HepG2 (cell line): ENCODE data around the gene CD320. TPM values are rescaled to one million over a fixed set of nuclear protein-coding genes. Genes with fewer than 3 reads are reported as not detected.
A peak's percentile ranks its signal among the peaks of the same experiment; 100 is the strongest.

Experiments
- HOXA5 ChIP-seq: sonication (generic); formaldehyde crosslinking; IDR thresholded peaks from 2 replicates; pipeline ENCODE4 v1.4.0; 2020; ENCODE audit warnings: missing genetic modification reagents
- KLF11 ChIP-seq: IDR thresholded peaks from 2 replicates; pipeline ENCODE4 v1.6.1; 2016; ENCODE audit warnings: missing compliant biosample characterization
- NFE2 ChIP-seq: sonication (generic); formaldehyde crosslinking; IDR thresholded peaks from 2 replicates; pipeline ENCODE4 v1.4.0; 2020; ENCODE audit warnings: missing genetic modification reagents
- POLR2G ChIP-seq: fragments of 200-400 bp; formaldehyde crosslinking; IDR thresholded peaks from 2 replicates; pipeline ENCODE4 v1.6.1; 2018; ENCODE audit warnings: mild to moderate bottlenecking, low read depth, low read length, moderate library complexity
- RFX5 ChIP-seq: IDR thresholded peaks from 2 replicates; pipeline ENCODE4 v1.6.1; 2011; ENCODE audit warnings: low read depth, low read length, improper control_type of control experiment
- ZNF253 ChIP-seq: sonication (generic); formaldehyde crosslinking; IDR thresholded peaks from 2 replicates; pipeline ENCODE4 v1.8.0; 2022; ENCODE audit warnings: mild to moderate bottlenecking, missing genetic modification reagents, borderline replicate concordance
- polyA plus RNA-seq, 8 experiments: library from polyadenylated mRNA; depleted of rRNA in 3 of 8; stranded (reverse) in 7 of 8; unstranded in 1 of 8; fragments of >200 nt; fragmentation: Illumina TruSeq in 4 of 8; extraction: Trizol in 4 of 8; gene quantifications; 2 replicates each; pipeline versions ENCODE4 v1.2.1 to v1.2.3, GENCODE V29; 2011 to 2016; ENCODE audit warnings: low read depth in 4 of 8, missing spikeins in 1 of 8, mixed read lengths in 1 of 8; ENCODE audit not compliant: insufficient read depth in 1 of 8
- total RNA-seq, 5 experiments: library from RNA; depleted of rRNA; stranded (reverse); fragments of >200 nt; fragmentation: Illumina TruSeq; extraction: Trizol; gene quantifications; 2 replicates each; pipeline ENCODE4 v1.2.3, GENCODE V29; 2016; ENCODE audit warnings: low read depth in 1 of 5
- TF ChIP-seq, protein P1 (sequence below): IDR thresholded peaks from 2 replicates; pipeline ENCODE4 v1.6.1; 2016; ENCODE audit warnings: low read depth, missing genetic modification reagents, missing compliant biosample characterization
- TF ChIP-seq, protein P2 (sequence below): sonication (generic); formaldehyde crosslinking; IDR thresholded peaks from 2 replicates; pipeline ENCODE4 v1.4.0; 2020; ENCODE audit warnings: missing genetic modification reagents
- TF ChIP-seq, protein P3 (sequence below): sonication (generic); formaldehyde crosslinking; IDR thresholded peaks from 2 replicates; pipeline ENCODE4 v1.5.1; 2020; ENCODE audit warnings: mild to moderate bottlenecking, missing genetic modification reagents, borderline replicate concordance
- TF ChIP-seq, protein P4 (sequence below): sonication (generic); formaldehyde crosslinking; conservative IDR thresholded peaks from 2 replicates; pipeline ENCODE4 v1.4.0; 2020; ENCODE audit warnings: mild to moderate bottlenecking, missing genetic modification reagents, moderate library complexity
- TF ChIP-seq, protein P5 (sequence below): sonication (generic); formaldehyde crosslinking; conservative IDR thresholded peaks from 2 replicates; pipeline ENCODE4 v1.8.1; 2023; ENCODE audit warnings: missing genetic modification reagents

CD320 gene
- total and polyA plus RNA-seq, 2 of the 13 experiments (the other 11 are each of a cell fraction or from before 2014, with no cell fraction given), result 83.1 to 99.9 TPM

DNA sequence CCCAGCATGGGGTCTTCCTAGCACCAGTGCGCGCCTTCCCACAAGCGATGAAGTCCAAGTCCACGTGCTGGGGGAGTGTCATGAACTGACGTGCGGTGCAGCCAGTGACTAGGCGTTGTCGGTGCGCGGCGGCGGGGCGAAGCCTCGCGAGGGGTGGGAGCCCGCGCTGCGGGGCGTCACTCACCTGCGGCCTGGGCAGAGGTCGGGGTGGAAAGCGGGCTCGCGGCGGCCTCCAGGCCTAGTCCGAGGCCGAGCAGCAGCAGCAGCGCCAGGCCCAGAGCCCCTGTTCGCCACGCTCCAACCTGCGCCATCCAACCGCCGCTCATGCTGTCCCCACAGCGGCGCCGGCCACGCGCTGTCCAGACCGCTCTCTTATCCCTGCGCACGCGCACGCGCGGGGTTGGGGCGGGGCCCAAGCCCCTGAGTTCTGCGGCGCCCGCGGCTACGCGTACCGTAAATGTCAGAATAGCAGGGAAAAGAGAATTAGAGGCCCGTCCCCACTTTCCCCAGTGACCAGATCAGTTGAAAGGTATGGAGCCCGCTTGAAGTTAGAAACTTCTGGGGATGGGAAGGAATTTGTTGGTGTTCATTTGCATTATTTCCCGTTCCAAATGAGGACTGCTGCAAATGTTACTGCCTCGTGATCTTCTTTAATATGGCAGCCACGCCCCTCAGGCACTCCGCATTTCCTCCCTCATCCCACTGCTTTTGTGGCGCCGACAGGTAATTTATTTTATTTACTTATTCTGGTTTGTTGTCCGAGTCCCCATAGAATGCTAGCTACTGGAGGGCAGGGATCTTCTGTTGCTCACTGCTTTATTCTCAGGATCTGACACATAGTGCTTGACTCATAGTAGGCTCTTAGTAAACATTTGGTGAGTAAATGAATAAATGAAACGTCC, at the start of gene CD320 (continued):
- TF ChIP-seq, protein P1, sequence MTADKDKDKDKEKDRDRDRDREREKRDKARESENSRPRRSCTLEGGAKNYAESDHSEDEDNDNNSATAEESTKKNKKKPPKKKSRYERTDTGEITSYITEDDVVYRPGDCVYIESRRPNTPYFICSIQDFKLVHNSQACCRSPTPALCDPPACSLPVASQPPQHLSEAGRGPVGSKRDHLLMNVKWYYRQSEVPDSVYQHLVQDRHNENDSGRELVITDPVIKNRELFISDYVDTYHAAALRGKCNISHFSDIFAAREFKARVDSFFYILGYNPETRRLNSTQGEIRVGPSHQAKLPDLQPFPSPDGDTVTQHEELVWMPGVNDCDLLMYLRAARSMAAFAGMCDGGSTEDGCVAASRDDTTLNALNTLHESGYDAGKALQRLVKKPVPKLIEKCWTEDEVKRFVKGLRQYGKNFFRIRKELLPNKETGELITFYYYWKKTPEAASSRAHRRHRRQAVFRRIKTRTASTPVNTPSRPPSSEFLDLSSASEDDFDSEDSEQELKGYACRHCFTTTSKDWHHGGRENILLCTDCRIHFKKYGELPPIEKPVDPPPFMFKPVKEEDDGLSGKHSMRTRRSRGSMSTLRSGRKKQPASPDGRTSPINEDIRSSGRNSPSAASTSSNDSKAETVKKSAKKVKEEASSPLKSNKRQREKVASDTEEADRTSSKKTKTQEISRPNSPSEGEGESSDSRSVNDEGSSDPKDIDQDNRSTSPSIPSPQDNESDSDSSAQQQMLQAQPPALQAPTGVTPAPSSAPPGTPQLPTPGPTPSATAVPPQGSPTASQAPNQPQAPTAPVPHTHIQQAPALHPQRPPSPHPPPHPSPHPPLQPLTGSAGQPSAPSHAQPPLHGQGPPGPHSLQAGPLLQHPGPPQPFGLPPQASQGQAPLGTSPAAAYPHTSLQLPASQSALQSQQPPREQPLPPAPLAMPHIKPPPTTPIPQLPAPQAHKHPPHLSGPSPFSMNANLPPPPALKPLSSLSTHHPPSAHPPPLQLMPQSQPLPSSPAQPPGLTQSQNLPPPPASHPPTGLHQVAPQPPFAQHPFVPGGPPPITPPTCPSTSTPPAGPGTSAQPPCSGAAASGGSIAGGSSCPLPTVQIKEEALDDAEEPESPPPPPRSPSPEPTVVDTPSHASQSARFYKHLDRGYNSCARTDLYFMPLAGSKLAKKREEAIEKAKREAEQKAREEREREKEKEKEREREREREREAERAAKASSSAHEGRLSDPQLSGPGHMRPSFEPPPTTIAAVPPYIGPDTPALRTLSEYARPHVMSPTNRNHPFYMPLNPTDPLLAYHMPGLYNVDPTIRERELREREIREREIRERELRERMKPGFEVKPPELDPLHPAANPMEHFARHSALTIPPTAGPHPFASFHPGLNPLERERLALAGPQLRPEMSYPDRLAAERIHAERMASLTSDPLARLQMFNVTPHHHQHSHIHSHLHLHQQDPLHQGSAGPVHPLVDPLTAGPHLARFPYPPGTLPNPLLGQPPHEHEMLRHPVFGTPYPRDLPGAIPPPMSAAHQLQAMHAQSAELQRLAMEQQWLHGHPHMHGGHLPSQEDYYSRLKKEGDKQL (CRISPR knock-in tag), result no peak
- TF ChIP-seq RFX5 (no peak), POLR2G (peak; percentile 94), KLF11 (CRISPR knock-in tag) (no peak), NFE2 (CRISPR knock-in tag) (no peak), ZNF253 (peak; percentile 95; the same call in 1 of the 2 replicates), HOXA5 (CRISPR knock-in tag) (peak; percentile 95)
- TF ChIP-seq, protein P2, sequence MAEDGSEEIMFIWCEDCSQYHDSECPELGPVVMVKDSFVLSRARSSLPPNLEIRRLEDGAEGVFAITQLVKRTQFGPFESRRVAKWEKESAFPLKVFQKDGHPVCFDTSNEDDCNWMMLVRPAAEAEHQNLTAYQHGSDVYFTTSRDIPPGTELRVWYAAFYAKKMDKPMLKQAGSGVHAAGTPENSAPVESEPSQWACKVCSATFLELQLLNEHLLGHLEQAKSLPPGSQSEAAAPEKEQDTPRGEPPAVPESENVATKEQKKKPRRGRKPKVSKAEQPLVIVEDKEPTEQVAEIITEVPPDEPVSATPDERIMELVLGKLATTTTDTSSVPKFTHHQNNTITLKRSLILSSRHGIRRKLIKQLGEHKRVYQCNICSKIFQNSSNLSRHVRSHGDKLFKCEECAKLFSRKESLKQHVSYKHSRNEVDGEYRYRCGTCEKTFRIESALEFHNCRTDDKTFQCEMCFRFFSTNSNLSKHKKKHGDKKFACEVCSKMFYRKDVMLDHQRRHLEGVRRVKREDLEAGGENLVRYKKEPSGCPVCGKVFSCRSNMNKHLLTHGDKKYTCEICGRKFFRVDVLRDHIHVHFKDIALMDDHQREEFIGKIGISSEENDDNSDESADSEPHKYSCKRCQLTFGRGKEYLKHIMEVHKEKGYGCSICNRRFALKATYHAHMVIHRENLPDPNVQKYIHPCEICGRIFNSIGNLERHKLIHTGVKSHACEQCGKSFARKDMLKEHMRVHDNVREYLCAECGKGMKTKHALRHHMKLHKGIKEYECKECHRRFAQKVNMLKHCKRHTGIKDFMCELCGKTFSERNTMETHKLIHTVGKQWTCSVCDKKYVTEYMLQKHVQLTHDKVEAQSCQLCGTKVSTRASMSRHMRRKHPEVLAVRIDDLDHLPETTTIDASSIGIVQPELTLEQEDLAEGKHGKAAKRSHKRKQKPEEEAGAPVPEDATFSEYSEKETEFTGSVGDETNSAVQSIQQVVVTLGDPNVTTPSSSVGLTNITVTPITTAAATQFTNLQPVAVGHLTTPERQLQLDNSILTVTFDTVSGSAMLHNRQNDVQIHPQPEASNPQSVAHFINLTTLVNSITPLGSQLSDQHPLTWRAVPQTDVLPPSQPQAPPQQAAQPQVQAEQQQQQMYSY (CRISPR knock-in tag), result peak; percentile 69; the same call in 1 of the 2 replicates
- TF ChIP-seq, protein P3, sequence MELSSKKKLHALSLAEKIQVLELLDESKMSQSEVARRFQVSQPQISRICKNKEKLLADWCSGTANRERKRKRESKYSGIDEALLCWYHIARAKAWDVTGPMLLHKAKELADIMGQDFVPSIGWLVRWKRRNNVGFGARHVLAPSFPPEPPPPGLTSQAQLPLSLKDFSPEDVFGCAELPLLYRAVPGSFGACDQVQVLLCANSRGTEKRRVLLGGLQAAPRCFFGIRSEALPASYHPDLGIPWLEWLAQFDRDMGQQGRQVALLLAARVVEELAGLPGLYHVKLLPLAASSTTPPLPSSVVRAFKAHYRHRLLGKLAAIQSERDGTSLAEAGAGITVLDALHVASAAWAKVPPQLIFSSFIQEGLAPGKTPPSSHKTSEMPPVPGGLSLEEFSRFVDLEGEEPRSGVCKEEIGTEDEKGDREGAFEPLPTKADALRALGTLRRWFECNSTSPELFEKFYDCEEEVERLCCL (CRISPR knock-in tag), result no peak; the same call in none of the 2 replicates
- TF ChIP-seq, protein P4, sequence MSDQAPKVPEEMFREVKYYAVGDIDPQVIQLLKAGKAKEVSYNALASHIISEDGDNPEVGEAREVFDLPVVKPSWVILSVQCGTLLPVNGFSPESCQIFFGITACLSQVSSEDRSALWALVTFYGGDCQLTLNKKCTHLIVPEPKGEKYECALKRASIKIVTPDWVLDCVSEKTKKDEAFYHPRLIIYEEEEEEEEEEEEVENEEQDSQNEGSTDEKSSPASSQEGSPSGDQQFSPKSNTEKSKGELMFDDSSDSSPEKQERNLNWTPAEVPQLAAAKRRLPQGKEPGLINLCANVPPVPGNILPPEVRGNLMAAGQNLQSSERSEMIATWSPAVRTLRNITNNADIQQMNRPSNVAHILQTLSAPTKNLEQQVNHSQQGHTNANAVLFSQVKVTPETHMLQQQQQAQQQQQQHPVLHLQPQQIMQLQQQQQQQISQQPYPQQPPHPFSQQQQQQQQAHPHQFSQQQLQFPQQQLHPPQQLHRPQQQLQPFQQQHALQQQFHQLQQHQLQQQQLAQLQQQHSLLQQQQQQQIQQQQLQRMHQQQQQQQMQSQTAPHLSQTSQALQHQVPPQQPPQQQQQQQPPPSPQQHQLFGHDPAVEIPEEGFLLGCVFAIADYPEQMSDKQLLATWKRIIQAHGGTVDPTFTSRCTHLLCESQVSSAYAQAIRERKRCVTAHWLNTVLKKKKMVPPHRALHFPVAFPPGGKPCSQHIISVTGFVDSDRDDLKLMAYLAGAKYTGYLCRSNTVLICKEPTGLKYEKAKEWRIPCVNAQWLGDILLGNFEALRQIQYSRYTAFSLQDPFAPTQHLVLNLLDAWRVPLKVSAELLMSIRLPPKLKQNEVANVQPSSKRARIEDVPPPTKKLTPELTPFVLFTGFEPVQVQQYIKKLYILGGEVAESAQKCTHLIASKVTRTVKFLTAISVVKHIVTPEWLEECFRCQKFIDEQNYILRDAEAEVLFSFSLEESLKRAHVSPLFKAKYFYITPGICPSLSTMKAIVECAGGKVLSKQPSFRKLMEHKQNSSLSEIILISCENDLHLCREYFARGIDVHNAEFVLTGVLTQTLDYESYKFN, result no peak; the same call in none of the 2 replicates
- TF ChIP-seq, protein P5, sequence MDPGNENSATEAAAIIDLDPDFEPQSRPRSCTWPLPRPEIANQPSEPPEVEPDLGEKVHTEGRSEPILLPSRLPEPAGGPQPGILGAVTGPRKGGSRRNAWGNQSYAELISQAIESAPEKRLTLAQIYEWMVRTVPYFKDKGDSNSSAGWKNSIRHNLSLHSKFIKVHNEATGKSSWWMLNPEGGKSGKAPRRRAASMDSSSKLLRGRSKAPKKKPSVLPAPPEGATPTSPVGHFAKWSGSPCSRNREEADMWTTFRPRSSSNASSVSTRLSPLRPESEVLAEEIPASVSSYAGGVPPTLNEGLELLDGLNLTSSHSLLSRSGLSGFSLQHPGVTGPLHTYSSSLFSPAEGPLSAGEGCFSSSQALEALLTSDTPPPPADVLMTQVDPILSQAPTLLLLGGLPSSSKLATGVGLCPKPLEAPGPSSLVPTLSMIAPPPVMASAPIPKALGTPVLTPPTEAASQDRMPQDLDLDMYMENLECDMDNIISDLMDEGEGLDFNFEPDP (CRISPR knock-in tag), result peak; percentile 87; the same call in 1 of the 2 replicates
